Measurements from ENCODE around the gene MLYCD.

The MLYCD gene

DNA sequence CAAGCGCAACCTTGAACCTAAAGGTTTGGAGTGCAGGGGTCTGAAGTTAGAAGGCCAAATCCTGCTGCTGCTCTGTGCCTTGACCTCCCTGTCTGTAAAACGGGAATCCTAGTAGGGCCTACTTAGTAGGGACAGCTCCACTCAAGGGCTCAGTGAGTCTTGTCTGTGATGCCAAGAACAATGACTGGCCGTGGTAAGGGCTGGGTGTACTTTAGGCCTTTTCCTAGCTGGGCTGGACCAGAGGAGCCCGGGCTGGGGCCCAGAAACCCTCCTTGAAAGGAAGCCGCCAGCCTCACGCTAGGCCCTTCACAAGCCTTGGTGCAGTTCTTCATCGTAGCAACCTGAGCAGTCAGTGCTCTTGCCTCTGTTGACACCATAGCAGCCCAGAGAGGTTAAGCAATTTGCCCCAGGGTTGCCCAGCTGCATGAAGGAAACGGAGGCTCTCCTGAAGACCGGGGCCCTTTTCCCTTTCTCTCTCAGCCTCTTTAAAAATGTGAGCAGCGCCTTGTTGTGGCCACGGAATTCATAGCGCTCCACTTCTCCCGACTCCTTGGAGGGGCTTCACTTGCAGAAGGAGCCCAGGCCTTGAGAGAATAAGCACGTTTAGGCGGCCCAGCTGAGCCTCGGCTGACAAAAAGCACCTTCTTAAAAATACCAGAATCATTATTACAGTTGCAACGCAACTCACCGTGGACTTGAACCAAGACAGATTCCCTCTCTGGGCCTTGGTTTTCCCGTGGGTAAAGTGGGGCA, 73.5 kb downstream of the MLYCD start:
- no peak for DNase-seq

DNA sequence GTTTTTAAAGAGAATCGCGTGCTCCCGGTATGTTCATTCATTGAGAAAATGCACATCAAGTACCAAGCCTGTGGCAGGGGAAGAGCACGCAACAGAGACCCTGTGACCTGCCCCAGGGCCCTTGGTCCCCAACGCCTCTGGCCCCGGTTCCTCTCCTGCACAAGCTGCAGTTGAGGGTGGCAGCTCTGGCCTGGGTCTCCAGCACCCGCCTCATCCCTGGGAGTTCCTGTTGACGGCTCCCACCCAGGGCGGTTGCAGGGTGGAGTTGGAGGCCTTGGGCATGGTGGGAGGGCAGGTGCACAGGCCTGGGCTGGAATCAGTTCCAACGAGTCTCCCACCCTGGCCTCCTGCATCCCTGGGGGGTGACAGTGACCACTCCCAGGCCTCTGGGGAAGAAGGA, 74.2 kb downstream of the MLYCD start:
- DNase-seq: no peak

DNA sequence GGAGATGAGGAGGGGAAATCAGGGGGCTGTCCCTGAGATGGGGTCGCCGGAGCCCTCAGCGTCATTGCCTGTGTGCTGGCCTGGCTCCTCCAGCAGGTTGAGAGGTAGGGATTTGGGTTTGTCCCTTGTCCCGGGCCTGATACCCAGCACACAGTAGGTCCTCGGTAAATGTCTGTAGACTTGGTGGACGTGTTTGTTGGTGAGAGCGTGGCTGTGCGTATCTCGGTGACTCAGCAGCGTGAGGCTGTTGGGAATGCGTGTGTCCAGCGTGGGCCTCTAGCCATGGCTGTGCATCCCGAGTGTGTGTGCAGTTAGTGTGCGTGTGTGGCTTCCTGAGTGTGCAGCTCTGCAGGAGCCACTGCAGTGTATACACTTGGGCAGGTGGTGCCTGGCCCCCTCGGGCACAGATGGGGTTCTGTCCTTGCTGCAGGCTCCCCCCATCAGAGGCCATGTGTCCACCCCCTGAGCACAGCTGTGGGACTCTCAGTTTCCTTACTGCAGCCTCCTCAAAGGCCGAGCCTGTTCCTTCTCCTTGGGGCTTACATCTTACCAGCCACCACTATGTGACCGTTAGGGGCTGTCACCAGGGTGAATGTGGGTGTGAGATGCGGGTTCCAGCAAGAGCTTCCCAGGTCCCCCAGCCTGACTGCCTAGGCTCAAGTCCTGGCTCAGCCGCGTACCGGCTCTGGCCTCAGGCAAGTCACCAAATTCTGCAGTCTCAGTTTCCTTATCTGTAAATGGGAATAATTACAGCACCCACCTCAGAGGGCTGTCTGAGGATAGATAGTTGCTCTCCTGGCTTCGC, 74.9 kb downstream of the MLYCD start:
- DNase-seq: no peak

DNA sequence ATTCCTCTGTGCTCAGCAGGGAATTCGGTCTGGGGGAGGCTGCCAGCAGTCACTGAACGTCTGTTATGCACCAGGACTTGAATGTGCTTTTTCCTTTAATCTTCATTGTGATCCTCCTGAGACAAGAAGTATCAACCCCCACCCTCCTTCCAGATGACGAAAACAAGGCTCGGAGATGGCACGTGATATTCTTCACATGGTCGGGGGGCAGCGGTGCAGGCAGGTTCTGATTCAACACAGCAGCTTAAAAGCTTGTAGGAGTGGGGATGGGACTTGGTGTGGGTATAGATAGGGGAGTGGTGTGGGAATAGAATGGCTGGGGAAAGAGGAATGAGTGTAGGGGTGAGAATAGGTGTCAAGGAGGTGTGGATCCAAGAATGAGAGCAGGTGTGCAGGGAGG, 75.6 kb downstream of the MLYCD start:
- DNase-seq: no peak

DNA sequence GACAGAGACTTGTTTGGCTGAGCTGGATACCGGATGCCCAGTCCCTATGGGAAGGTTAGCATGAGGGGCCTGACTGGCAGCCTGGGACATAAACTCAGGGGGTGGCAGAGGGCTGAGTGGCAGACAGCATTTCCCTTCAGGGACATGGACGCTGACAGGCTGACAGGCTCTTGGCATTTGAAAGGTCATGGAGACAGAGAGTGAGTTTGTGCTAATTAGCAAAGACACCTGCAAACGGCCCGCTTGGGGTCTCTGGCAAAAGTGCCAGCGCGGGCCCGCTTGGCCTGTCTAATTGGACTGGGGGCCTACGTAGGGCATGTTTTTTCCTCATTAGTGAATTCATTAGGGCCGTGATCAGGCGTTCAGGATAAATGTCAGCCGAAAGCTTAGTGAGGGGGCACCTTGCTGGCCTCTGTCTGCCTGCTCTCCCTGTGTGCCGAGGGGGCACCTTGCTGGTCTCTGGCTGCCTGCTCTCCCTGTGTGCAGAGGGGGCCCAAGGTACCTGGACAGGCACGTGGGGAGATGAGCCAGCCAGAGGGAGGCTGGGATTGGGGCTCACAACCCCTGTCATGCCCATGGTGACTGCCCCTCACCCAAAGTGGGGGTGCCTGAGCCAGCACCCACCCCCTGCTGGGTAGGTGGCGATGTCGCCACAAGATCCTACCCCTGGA, 76.8 kb downstream of the MLYCD start:
- DNase-seq: no peak

Data from fibroblast of skin of back (primary cell).